H1 (cell line): ENCODE results near the gene MAF. TPM values are rescaled to one million over a fixed set of nuclear protein-coding genes. Genes with fewer than 3 reads are reported as not detected.

ENCODE experiments used
- JUN ChIP-seq: IDR thresholded peaks from 2 replicates; pipeline ENCODE4 v1.6.1; 2011; ENCODE audit warnings: low read depth, mild to moderate bottlenecking, improper control_type of control experiment, low read length
- JUND ChIP-seq: IDR thresholded peaks from 2 replicates; pipeline ENCODE4 v1.6.1; 2011; ENCODE audit warnings: mild to moderate bottlenecking, improper control_type of control experiment, low read length
- KDM1A ChIP-seq: fragments of 200-600, 300-600 bp; sonication (generic); IDR thresholded peaks from 2 replicates; pipeline ENCODE4 v1.7.1; 2016; ENCODE audit warnings: mild to moderate bottlenecking, low read length, borderline replicate concordance
- SIN3A ChIP-seq, 2 experiments: IDR thresholded peaks in 1 of 2; conservative IDR thresholded peaks in 1 of 2; 2 replicates each; pipeline ENCODE4 v1.6.1; 2011 to 2012; ENCODE audit warnings: low read length in 2 of 2, improper control_type of control experiment in 1 of 2, low read depth in 1 of 2, mild to moderate bottlenecking in 1 of 2
- polyA plus RNA-seq, 7 experiments: library from polyadenylated mRNA; depleted of rRNA in 3 of 7; stranded (reverse) in 5 of 7; unstranded in 2 of 7; fragments of >200 nt in 5 of 7; fragments of 200-250 nt in 2 of 7; gene quantifications; 1 replicate in 5 of 7; 2 replicates in 1 of 7; 4 replicates in 1 of 7; pipeline versions ENCODE4 v1.2.1 to v1.2.3, GENCODE V29; 2011 to 2013; ENCODE audit warnings: missing spikeins in 2 of 7, mixed read lengths in 2 of 7
- total RNA-seq: library from RNA; stranded (reverse); fragmentation: NEBNext Ultra II Directional; extraction: Animal tissue kit (Norgen Biotek cat#: 25700); gene quantifications from 2 replicates; pipeline ENCODE4 v1.2.1, GENCODE V29; 2021
- TF ChIP-seq, protein P1 (sequence below): IDR thresholded peaks from 2 replicates; pipeline ENCODE4 v1.6.1; 2011; ENCODE audit warnings: low read length, improper control_type of control experiment
- TF ChIP-seq, protein P2 (sequence below), 3 experiments: IDR thresholded peaks; 1 replicate in 2 of 3; 2 replicates in 1 of 3; pipeline versions ENCODE4 v1.5.1 to v1.6.1; 2011; ENCODE audit warnings: low read length in 3 of 3, mild to moderate bottlenecking in 3 of 3, inconsistent platforms in 2 of 3, low read depth in 1 of 3, moderate library complexity in 1 of 3; ENCODE audit not compliant: insufficient read depth in 1 of 3; ENCODE audit errors: control extremely low read depth in 1 of 3
- TF ChIP-seq, protein P3 (sequence below): IDR thresholded peaks from 2 replicates; pipeline ENCODE4 v1.6.1; 2012; ENCODE audit warnings: inconsistent platforms

MAF gene
- total and polyA plus RNA-seq, 2 of the 8 experiments (the other 6 are each of a cell fraction or from before 2014, with no cell fraction given), result 1.3 to 2.7 TPM

GRCh38 chr16:79601092-79601930, 774 bp upstream of the MAF start (continued):
- TF ChIP-seq, protein P1, sequence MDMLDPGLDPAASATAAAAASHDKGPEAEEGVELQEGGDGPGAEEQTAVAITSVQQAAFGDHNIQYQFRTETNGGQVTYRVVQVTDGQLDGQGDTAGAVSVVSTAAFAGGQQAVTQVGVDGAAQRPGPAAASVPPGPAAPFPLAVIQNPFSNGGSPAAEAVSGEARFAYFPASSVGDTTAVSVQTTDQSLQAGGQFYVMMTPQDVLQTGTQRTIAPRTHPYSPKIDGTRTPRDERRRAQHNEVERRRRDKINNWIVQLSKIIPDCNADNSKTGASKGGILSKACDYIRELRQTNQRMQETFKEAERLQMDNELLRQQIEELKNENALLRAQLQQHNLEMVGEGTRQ, result no peak
- TF ChIP-seq SIN3A (conservative IDR thresholded peaks at IDR 0.05 in 1 of 2, IDR thresholded peaks at IDR 0.05 in 1 of 2; ENCODE audit: low read depth in 1 of 2, low read length in 2 of 2), result no peak
- TF ChIP-seq JUND, result no peak
- TF ChIP-seq, protein P2, sequence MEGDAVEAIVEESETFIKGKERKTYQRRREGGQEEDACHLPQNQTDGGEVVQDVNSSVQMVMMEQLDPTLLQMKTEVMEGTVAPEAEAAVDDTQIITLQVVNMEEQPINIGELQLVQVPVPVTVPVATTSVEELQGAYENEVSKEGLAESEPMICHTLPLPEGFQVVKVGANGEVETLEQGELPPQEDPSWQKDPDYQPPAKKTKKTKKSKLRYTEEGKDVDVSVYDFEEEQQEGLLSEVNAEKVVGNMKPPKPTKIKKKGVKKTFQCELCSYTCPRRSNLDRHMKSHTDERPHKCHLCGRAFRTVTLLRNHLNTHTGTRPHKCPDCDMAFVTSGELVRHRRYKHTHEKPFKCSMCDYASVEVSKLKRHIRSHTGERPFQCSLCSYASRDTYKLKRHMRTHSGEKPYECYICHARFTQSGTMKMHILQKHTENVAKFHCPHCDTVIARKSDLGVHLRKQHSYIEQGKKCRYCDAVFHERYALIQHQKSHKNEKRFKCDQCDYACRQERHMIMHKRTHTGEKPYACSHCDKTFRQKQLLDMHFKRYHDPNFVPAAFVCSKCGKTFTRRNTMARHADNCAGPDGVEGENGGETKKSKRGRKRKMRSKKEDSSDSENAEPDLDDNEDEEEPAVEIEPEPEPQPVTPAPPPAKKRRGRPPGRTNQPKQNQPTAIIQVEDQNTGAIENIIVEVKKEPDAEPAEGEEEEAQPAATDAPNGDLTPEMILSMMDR (IDR thresholded peaks at IDR 0.05; ENCODE audit: control extremely low read depth in 1 of 3, insufficient read depth in 1 of 3, low read depth in 1 of 3, low read length in 3 of 3), result no peak
- TF ChIP-seq JUN, result no peak
- TF ChIP-seq, protein P3, sequence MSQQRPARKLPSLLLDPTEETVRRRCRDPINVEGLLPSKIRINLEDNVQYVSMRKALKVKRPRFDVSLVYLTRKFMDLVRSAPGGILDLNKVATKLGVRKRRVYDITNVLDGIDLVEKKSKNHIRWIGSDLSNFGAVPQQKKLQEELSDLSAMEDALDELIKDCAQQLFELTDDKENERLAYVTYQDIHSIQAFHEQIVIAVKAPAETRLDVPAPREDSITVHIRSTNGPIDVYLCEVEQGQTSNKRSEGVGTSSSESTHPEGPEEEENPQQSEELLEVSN, result peak; percentile 29; the same call in 1 of the 2 replicates
- no peak for TF ChIP-seq KDM1A
